GM06990 (cell line): ENCODE data around the gene SRR.

Source experiments
- DNase-seq: peaks from one replicate; pipeline ENCODE4 v3.0.0-alpha.2; 2011; ENCODE audit not compliant: insufficient read length; ENCODE audit errors: extremely low read depth
- H3K27me3 ChIP-seq: replicated peaks from 2 replicates; pipeline ENCODE4 v1.6.0; 2011; ENCODE audit warnings: low read length; ENCODE audit not compliant: control insufficient read depth, insufficient read depth
- H3K36me3 ChIP-seq: 2 replicates; pipeline ENCODE4 v1.5.1; 2011; ENCODE audit warnings: low read length; ENCODE audit not compliant: control insufficient read depth, insufficient read depth
- H3K4me3 ChIP-seq: replicated peaks from 2 replicates; pipeline ENCODE4 v1.5.1; 2011; ENCODE audit warnings: low read depth, mild to moderate bottlenecking, control low read depth, low read length
- TF ChIP-seq, protein P1 (sequence below): IDR thresholded peaks from 2 replicates; pipeline ENCODE4 v1.5.1; 2011; ENCODE audit warnings: low read length, control low read depth, mild to moderate bottlenecking, inconsistent platforms; ENCODE audit not compliant: insufficient read depth, poor library complexity, severe bottlenecking

Gene SRR

DNA sequence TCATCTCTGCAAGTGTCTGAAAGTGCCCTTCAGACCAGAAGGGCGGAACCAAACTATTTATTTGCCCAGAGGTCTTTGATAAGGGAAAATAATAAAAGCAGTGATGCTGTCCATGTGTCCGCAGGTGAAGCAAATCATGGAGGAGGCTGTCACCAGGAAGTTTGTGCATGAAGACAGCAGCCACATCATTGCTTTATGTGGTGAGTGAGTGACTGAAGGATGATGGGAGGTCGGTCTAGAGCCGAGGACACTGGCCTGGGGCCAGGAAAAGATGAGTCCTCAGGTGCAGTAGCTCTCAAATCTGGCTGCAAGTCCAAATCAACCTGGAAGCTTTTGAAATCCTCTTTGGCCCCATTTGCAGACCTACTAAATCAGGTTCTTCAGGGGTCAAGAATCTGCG, 39.7 kb downstream of the SRR start:
- TF ChIP-seq, protein P1, sequence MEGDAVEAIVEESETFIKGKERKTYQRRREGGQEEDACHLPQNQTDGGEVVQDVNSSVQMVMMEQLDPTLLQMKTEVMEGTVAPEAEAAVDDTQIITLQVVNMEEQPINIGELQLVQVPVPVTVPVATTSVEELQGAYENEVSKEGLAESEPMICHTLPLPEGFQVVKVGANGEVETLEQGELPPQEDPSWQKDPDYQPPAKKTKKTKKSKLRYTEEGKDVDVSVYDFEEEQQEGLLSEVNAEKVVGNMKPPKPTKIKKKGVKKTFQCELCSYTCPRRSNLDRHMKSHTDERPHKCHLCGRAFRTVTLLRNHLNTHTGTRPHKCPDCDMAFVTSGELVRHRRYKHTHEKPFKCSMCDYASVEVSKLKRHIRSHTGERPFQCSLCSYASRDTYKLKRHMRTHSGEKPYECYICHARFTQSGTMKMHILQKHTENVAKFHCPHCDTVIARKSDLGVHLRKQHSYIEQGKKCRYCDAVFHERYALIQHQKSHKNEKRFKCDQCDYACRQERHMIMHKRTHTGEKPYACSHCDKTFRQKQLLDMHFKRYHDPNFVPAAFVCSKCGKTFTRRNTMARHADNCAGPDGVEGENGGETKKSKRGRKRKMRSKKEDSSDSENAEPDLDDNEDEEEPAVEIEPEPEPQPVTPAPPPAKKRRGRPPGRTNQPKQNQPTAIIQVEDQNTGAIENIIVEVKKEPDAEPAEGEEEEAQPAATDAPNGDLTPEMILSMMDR, result no peak
- Histone ChIP-seq H3K4me3 (no peak overlapping the region), H3K27me3 (no peaks in the 10 kb centered on the region), H3K36me3 (peaks cover 1% of the 10 kb centered on the region)
- DNase-seq, result no peak

DNA sequence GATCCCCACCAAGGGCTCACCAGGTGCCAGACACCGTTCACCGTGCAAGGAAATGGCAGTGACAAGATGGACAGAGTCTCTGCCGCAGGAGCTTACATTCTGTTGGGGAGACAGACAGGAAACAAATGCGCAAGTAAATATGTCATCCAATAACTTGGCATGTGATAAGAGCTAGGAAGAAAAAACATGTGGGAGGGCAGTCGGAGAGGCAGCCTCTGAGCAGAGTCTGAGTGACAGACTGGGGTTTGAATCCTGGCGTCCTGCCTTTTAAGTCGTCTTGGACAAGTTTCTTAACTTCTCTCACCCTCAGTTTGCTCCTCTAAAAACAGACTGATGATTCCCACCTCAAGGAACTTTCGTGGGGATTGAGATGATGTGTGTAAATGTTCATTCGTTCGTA, 40.8 kb downstream of the SRR start:
- TF ChIP-seq, protein P1, result no peak
- no peak for DNase-seq
- peaks cover 1% of the 10 kb centered on the region for H3K36me3 ChIP-seq
- no peak overlapping the region for H3K4me3 ChIP-seq
- no peaks in the 10 kb centered on the region for H3K27me3 ChIP-seq

DNA sequence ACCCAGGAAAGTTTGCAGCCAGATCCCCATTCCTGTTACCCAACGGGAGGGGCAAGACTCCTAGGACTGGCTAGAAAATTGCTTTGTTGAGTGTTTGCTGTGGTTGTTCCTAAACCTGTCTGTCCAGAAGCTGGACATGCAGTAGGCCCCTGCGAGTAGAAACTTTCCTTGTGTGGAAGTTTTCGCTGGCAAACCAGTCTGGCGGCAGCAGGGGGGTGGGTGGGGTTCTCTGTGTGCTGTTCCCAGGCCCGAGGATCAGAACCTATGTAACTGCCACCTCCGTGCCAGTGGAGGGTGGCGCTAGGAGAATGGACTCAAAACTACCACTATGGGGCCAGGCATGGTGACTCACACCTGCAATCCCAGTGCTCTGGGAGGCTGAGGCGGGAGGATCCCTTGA, 42.7 kb downstream of the SRR start:
- peaks cover 1% of the 10 kb centered on the region; the same call in 1 of the 2 replicates for H3K36me3 ChIP-seq
- no peaks in the 10 kb centered on the region for H3K27me3 ChIP-seq
- TF ChIP-seq, protein P1, result no peak
- no peak overlapping the region for H3K4me3 ChIP-seq
- DNase-seq, result no peak

DNA sequence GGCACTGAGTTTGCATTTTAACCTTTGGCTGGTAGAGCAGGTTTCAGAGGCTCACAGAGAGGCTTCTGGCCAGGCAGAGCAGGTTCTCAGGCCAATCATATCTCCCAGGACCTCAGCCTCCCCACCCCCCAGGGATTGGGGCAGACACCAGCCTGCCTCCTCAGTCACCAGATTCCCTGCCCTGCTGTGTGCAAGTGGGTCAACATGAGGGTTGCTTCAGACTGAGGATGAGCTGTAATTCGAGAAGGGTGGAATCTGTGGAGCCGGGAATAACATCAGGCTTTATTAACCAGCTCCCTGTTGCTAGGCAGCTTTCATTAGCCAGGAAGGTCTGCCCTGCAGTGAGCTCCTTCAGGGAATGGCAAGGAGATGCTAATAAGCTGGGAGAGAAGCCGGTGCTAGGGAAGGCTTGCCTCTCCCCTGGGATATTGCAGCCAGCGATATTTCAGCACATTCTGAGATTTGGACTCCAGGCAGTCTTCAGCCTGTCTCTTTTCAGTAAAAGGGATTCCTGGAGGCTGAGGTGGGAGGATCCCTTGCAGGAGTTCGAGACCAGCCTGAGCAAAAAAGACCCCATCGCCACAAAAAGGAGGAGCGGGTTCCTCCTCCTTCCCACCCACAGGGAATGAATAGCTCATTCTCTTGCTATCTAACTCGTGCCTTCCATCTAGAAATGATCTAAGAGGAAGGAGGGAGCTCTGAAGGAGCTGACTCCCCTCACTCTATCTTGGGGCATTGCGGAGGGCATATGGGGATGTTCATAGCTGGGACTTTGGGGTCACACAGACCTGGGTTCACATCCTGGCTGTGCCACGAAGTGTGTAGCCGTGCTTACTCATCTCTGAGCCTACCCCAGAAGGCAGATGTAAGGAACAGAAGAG, 44.3 kb downstream of the SRR start:
- TF ChIP-seq, protein P1, result no peak
- Histone ChIP-seq H3K27me3 (no peaks in the 10 kb centered on the region), H3K36me3 (peaks cover 1% of the 10 kb centered on the region; the same call in 1 of the 2 replicates), H3K4me3 (no peak overlapping the region)
- no peak for DNase-seq

DNA sequence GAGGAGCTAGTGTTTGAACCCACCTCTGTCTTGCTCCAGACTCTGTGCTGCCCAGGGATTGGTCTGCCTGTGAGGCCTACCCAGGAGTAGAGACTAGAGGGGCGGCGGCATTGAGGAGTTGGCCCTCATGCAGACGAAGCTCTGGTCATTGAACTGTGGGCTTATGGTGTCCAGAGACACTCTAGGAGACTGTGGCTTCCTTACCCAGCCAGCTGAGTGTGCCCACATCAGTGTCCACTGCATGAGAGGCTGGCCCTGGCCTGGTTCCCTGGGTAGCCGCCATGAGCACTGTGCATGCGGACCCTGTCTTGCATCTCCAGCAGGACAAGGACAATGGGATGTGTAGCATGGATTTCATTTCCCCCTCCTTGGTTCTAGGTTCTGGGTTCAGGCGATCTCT, 47.5 kb downstream of the SRR start:
- TF ChIP-seq, protein P1, result no peak

More for the DNA sequence above, 47.5 kb downstream of the SRR start:
- Histone ChIP-seq H3K4me3 (no peak overlapping the region), H3K27me3 (no peaks in the 10 kb centered on the region), H3K36me3 (no peaks in the 10 kb centered on the region)
- DNase-seq, result no peak
